ENCODE results near the gene RCOR2. TPM values are rescaled to one million over a fixed set of nuclear protein-coding genes. Genes with fewer than 3 reads are reported as not detected.
"Not testable (repeated sequence)": the region's sequence is repeated elsewhere in the genome, so short reads cannot be mapped to it uniquely, and the experiment has no call there.

RCOR2 gene
- total RNA-seq (2014; rRNA removed), result 0.23 and 0.58 TPM in 2 replicates
- polyA plus RNA-seq (2012), result 0.26 TPM

- peak; percentile 66 for DNase-seq (ENCODE audit: low read depth)
Observed at GRCh38 chr11:63916837-63917691, at the start of gene RCOR2. TSS of gene RCOR2 (minus strand) at chr11:63917164. CDS start at chr11:63916456, 708 bp downstream.

GRCh38 chr11:63966444-63966843 lies 49.5 kb upstream of the RCOR2 start:
- DNase-seq (ENCODE audit: low read depth), result no peak

DNA sequence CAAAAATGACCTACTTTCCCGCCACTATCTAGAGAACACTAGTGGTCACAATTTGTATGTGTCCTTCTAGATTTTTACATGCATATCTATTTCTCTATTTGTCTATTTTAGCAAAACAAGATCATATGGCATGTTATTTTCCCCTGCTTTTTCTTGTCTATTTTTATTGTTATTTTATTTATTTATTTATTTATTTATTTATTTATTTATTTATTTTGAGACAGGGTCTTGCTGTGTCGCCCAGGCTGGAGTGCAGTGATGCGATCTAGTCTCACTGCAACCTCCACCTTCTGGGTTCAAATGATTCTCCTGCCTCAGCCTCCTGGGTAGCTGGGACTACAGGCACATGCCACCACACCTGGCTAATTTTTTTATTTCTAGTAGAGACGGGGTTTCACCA lies 46.9 kb upstream of the RCOR2 start:
- not testable (repeated sequence) for DNase-seq (ENCODE audit: low read depth)

- DNase-seq (ENCODE audit: low read depth), result peak; percentile 97
Observed at GRCh38 chr11:63961608-63962412, 44.8 kb upstream of the RCOR2 start.

GRCh38 chr11:63958008-63958407 lies 41.0 kb upstream of the RCOR2 start:
- no peak for DNase-seq (ENCODE audit: low read depth)

- no peak for DNase-seq (ENCODE audit: low read depth)
Observed at GRCh38 chr11:63952570-63952969, 35.6 kb upstream of the RCOR2 start.

DNA sequence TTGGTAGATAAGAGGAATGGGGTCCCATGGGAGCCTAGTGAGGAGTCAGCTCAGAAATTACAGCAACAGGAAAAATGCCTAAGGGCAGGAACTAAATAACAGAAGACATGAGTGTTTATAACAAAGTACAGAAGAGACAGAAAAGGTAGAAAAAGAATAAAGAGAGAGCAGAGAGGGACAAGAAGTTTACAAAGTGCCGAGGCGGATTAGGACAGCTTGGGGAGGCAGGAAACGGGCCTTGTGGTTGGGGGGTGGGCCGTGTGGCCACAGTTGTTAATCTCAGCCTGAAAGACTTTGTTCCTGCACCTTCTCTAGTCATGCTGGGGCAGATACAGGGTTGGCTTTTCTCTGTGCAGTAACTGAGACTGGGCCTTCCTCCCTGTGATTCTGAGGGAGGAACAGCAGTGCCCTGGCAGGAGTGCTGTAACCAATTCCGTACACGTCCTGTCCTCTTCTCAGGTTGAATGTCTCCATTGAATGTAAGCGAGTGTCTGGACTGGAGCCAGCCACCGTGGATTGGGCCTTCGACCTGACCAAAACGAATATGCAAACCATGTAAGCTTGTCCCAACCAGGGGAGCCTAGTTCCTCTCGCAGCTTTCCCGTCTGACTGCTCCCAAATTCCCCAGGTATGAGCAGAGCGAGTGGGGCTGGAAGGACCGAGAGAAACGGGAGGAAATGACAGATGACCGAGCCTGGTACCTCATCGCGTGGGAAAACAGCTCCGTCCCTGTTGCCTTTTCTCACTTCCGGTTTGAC lies 35.0 kb upstream of the RCOR2 start:
- no peak for DNase-seq (ENCODE audit: low read depth)

DNA sequence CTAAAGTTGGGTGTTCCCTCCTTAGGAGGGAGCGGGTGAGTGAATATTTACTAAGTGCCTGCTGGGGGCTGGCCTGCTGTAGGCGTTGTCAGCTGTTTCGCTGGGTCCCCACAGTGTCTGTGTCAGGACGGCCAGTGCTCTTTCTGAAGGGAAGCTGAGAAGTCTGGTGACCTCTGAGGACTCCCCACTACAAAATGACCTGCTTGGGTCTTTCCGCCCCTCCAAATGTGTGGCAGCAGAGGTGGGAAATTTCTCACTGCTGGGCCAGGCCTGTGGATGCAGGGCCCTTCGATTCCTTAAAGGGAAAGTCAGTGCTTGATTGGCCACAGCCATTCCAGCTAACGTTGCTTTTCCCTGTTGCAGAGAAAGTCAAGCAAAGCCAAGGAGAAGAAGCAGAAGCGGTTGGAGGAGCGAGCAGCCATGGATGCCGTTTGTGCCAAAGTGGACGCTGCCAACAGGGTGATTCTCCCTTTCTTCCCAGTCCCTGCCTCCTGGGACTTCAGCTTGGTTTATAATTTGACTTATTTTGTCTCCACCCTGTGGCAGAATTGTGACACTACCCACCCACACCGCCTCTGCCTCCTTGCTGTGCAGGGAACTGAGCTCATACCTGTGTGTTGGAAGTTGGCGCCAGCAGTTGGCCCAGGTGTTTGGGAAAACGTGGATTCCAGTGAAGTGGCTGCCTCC lies 28.7 kb upstream of the RCOR2 start:
- DNase-seq (ENCODE audit: low read depth), result peak; percentile 62

- DNase-seq (ENCODE audit: low read depth), result peak; percentile 39
Observed at GRCh38 chr11:63944987-63945386, 28.0 kb upstream of the RCOR2 start.

GRCh38 chr11:63942803-63943202 lies 25.8 kb upstream of the RCOR2 start:
- no peak for DNase-seq (ENCODE audit: low read depth)

- no peak for DNase-seq (ENCODE audit: low read depth)
Observed at GRCh38 chr11:63941901-63942300, 24.9 kb upstream of the RCOR2 start.

GRCh38 chr11:63940786-63941185 lies 23.8 kb upstream of the RCOR2 start:
- no peak for DNase-seq (ENCODE audit: low read depth)

DNA sequence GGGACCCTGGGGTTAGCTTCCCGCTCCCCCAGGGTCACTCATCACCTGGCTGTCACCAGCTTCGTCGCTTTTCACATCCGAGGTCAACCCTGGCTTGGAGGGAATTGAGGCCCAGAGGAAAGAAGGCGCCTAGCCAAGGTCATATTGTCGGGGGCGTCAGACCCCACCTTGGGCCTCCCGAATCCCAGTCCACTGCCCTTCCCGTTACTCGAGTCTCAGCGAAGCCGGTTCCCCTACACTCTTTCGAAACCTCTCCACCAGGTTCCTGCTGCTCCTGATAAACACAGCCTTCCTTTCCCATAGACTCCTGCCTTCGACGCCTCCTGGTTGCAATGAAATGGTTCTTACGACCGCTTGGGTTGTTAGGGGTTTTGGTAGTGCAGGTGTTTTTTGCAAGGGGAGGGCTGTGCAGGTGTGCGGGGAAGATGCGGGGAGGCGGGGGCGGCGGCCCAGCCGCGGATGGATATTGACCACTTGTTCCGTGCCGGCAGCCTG lies 22.5 kb upstream of the RCOR2 start:
- no peak for DNase-seq (ENCODE audit: low read depth)

GRCh38 chr11:63938479-63939396 lies 21.8 kb upstream of the RCOR2 start, which contains the start of gene NAA40:
TSS of gene NAA40 (plus strand) at chr11:63939002. CDS start at chr11:63939097, 95 bp downstream.
- DNase-seq (ENCODE audit: low read depth), result peak; percentile 94

GRCh38 chr11:63937713-63938478 lies 20.9 kb upstream of the RCOR2 start:
- no peak for DNase-seq (ENCODE audit: low read depth)

DNA sequence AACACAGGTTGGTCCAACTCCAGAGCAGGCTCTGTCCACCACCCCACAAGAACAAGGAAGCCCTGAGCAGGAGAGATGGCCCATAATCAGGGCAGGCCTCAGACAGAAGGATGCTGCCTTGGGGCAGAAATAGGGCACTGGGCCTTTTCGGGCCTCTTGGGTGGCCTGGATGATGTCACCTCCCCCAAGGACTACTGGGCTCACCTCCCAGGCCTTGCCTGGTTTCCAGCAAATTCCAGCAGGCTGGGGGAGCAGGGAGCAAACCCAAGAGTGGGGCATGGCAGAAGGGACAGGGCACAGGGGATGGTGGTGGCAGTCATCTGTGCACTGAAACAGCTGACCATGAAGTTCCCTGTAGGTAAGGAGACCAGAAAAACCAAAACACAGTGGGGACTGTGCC lies 16.5 kb upstream of the RCOR2 start:
- DNase-seq (ENCODE audit: low read depth), result no peak

- no peak for DNase-seq (ENCODE audit: low read depth)
Observed at GRCh38 chr11:63931876-63932275, 14.9 kb upstream of the RCOR2 start.

DNA sequence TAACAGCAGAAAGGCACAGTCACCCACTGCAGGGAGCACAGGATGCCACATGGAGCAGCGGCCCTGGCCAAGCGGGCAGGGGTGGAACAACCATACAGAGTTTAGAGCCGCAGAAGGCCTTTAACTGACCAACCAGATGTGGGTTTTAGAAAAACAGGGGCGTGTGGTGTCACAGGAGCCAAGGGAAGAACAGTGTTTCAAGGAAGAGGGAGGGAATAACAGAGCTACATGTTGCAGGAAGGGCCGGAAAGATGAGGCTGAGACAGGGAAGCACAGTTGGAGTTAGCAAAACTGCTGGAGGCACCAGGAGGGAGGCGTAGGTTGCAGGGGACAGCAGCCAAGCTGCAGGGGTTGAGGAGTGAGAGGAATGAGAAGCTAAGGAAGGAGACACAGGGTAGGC lies 14.1 kb upstream of the RCOR2 start:
- no peak for DNase-seq (ENCODE audit: low read depth)

- no peak for DNase-seq (ENCODE audit: low read depth)
Observed at GRCh38 chr11:63929616-63930015, 12.7 kb upstream of the RCOR2 start.

All from LHCN-M2 (cell line).